T-cell (primary cell): ENCODE data around the gene IQSEC1. TPM values are rescaled to one million over a fixed set of nuclear protein-coding genes. Genes with fewer than 3 reads are reported as not detected.

Experiments used
- ATAC-seq, 4 experiments: fragments of 200-7000 bp in 3 of 4; fragments of 150-1000 bp in 1 of 4; cut with Tn5 transposase; replicated peaks in 1 of 4; 1 replicate in 3 of 4; 2 replicates in 1 of 4; pipeline ENCODE4 v1.10.0; 2021; ENCODE audit warnings: moderate library complexity in 3 of 4, mild to moderate bottlenecking in 2 of 4, moderate number of reproducible peaks in 1 of 4
- CTCF ChIA-PET, 2 donors: fragments of 300-600 bp; sonication (Branson Sonifier 250); formaldehyde crosslinking; loops; one replicate each; lab custom pipeline; 2022; ENCODE audit warnings: antibody characterized with exemption in 2 of 2; lab: Charles Lee
- POLR2A ChIA-PET, 2 donors: fragments of 300-600 bp; sonication (Branson Sonifier 250); formaldehyde crosslinking; loops; one replicate each; lab custom pipeline; 2022; ENCODE audit warnings: antibody characterized with exemption in 2 of 2; lab: Charles Lee
- DNase-seq, 35 experiments: peaks; one replicate each; pipeline versions ENCODE4 v3.0.0 to v3.0.0-alpha.2; 2013 to 2023
- H3K27ac ChIP-seq: one replicate; pipeline ENCODE4 v1.5.1; 2013; ENCODE audit warnings: low read length
- H3K27me3 ChIP-seq, 2 experiments: replicated peaks in 1 of 2; 1 replicate in 1 of 2; 2 replicates in 1 of 2; pipeline versions ENCODE4 v1.6.1 to v1.7.0; 2013; ENCODE audit warnings: low read length in 1 of 2, mixed read lengths in 1 of 2; ENCODE audit not compliant: control insufficient read depth in 2 of 2, insufficient read depth in 2 of 2; ENCODE audit errors: extremely low read depth in 1 of 2
- H3K36me3 ChIP-seq, 2 donors: 1 replicate in 1 of 2; 2 replicates in 1 of 2; pipeline versions ENCODE4 v1.6.1 to v1.7.0; 2013; ENCODE audit warnings: low read length in 1 of 2; ENCODE audit not compliant: control insufficient read depth in 2 of 2, insufficient read depth in 1 of 2; ENCODE audit errors: extremely low read depth in 1 of 2
- H3K4me1 ChIP-seq, 2 experiments: 1 replicate in 1 of 2; 2 replicates in 1 of 2; pipeline versions ENCODE4 v1.6.1 to v1.7.0; 2013; ENCODE audit warnings: low read length in 2 of 2, mixed read lengths in 1 of 2; ENCODE audit not compliant: insufficient read depth in 2 of 2, control insufficient read depth in 1 of 2; ENCODE audit errors: extremely low read depth in 1 of 2
- H3K4me3 ChIP-seq, 2 donors: 1 replicate in 1 of 2; 2 replicates in 1 of 2; pipeline versions ENCODE4 v1.5.1 to v1.7.0; 2013; ENCODE audit warnings: mild to moderate bottlenecking in 2 of 2, low read length in 1 of 2, moderate library complexity in 1 of 2; ENCODE audit not compliant: control insufficient read depth in 1 of 2; ENCODE audit errors: extremely low read depth in 1 of 2
- H3K9me3 ChIP-seq: 2 replicates; pipeline ENCODE4 v1.7.0; 2013
- H3K27ac Mint-ChIP-seq, 2 donors: one replicate each; pipeline ENCODE4 v1.8.0; 2020 to 2021; ENCODE audit warnings: mild to moderate bottlenecking in 2 of 2, mixed read lengths in 2 of 2
- H3K27me3 Mint-ChIP-seq, 2 donors: one replicate each; pipeline ENCODE4 v1.8.0; 2021 to 2022; ENCODE audit warnings: mixed read lengths in 2 of 2
- H3K36me3 Mint-ChIP-seq: one replicate; pipeline ENCODE4 v1.8.0; 2021; ENCODE audit warnings: mixed read lengths
- H3K4me1 Mint-ChIP-seq, 3 donors: one replicate each; pipeline ENCODE4 v1.8.0; 2020 to 2022; ENCODE audit warnings: mixed read lengths in 3 of 3, mild to moderate bottlenecking in 1 of 3
- H3K4me3 Mint-ChIP-seq, 3 donors: one replicate each; pipeline ENCODE4 v1.8.0; 2020 to 2022; ENCODE audit warnings: mild to moderate bottlenecking in 3 of 3, mixed read lengths in 3 of 3, moderate library complexity in 3 of 3
- H3K9me3 Mint-ChIP-seq, 3 donors: one replicate each; pipeline ENCODE4 v1.8.0; 2020 to 2022; ENCODE audit warnings: mixed read lengths in 3 of 3
- WGBS: methylation state at CpG from one replicate; pipeline ENCODE4 v1.1.5; 2013; ENCODE audit warnings: missing lambda C conversion rate; ENCODE audit not compliant: insufficient coverage; 5-methylcytosine and 5-hydroxymethylcytosine counted together
- total RNA-seq, 35 experiments: library from RNA in 6 of 35; stranded (reverse) in 6 of 35; fragments of 120-200 nt in 1 of 35; gene quantifications; one replicate each; pipeline versions ENCODE4 v1.2.1 to v1.2.4 and lab custom pipeline; 2013 to 2026

Gene IQSEC1
- total RNA-seq, 5 donors from 2014 or later (not counting 1 experiment from before 2014, with no cell fraction given), result 73.7 to 113 (median 86.9) TPM

DNA sequence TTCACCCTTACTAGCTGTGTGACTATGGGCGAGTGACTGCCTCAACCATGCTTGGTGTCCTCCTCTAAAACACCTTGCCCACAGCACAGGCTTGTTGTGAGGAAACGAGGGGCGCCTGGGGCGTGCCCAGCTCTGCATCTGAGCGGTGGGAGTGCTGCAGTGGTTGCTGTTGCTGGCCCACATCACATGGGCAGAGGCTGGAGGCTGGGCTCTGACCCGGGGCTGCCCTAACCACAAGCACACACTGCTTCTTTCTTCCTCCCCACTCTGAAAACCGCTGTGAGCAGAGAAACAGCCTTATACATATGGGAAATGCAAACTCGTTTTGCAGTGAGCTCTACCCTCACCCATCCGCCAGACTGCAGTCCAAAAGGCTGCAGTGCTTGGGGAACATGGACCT is 157.1 kb downstream of the IQSEC1 start:
- peak overlapping the region; percentile 2 for H3K27ac ChIP-seq

DNA sequence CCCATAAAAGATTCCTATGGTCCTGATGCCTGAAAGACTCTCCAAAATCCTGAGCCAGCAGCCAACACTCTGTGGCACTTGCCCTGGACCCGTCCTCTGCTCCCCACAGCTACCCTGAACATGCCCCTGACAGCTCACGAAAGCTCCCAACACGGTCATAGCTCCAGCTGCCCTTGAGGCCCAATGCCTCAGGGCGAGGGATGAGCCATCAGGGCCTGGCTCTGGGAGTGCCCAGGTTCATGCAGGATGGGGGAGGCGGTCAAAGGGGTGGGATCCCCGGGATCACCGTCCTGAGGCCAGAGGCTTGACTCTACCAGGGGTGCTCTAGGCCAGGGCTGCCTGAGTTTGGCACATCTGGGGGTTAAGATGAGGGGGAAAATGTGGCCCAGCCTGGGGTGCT is 159.1 kb downstream of the IQSEC1 start:
- ChIA-PET CTCF (no interaction called here), POLR2A (no interaction called here)
- peaks cover 20 to 79% of the 10 kb centered on the region in 2 donors for H3K36me3 ChIP-seq
- Mint-ChIP-seq H3K27ac (peak overlapping the region; percentile 49 to 55), H3K9me3 (no peaks in the 10 kb centered on the region), H3K4me1 (peaks cover 20 to 27% (median 27%) of the 10 kb centered on the region in 3 donors), H3K36me3 (peaks cover 44% of the 10 kb centered on the region), H3K4me3 (no peak overlapping the region), H3K27me3 (no peaks in the 10 kb centered on the region)
- H3K27ac ChIP-seq, result no peak overlapping the region
- no peak overlapping the region for H3K4me3 ChIP-seq
- H3K27me3 ChIP-seq, result no peaks in the 10 kb centered on the region
- H3K9me3 ChIP-seq, result no peaks in the 10 kb centered on the region
- DNase-seq (no peak), ATAC-seq (no peak)
- 100% methylated on average over 7 of the region's 7 CpGs for WGBS
- H3K4me1 ChIP-seq, result peaks cover 9 to 44% of the 10 kb centered on the region in 2 experiments

More for the DNA sequence above, 157.1 kb downstream of the IQSEC1 start:
- peak overlapping the region; percentile 80 to 83 for H3K27ac Mint-ChIP-seq
- H3K36me3 Mint-ChIP-seq, result peaks cover 39% of the 10 kb centered on the region
- peak overlapping the region in 2 of 3 donors; percentile 17 to 59 for H3K4me3 Mint-ChIP-seq
- no peaks in the 10 kb centered on the region for H3K9me3 ChIP-seq
- no peaks in the 10 kb centered on the region for H3K27me3 Mint-ChIP-seq
- H3K4me1 ChIP-seq, result peaks cover 9 to 55% of the 10 kb centered on the region in 2 experiments
- no peak overlapping the region for H3K4me3 ChIP-seq
- ATAC-seq (peak; percentile 57 to 86 (median 82)), DNase-seq (peak in 33 of 35 experiments; percentile 10 to 71 (median 50))
- CTCF ChIA-PET, result interaction anchor here in 1 of 2 donors (1.1 kb wide), 1 partner anchor 27 kb away, joined by 3 read pairs; no protein-coding TSS in a partner anchor
- POLR2A ChIA-PET, result no interaction called here
- peaks cover 27 to 79% of the 10 kb centered on the region in 2 donors for H3K36me3 ChIP-seq
- 2% methylated on average over 6 of the region's 9 CpGs for WGBS
- peaks cover 20 to 31% (median 29%) of the 10 kb centered on the region in 3 donors for H3K4me1 Mint-ChIP-seq
- H3K9me3 Mint-ChIP-seq, result no peaks in the 10 kb centered on the region
- H3K27me3 ChIP-seq, result no peaks in the 10 kb centered on the region

GRCh38 chr3:12911881-12912415 is 161.3 kb downstream of the IQSEC1 start:
- ATAC-seq (no peak), DNase-seq (no peak)
- Histone ChIP-seq H3K27ac (no peak overlapping the region), H3K4me3 (no peak overlapping the region), H3K9me3 (no peaks in the 10 kb centered on the region), H3K36me3 (peaks cover 26 to 86% of the 10 kb centered on the region in 2 donors), H3K27me3 (no peaks in the 10 kb centered on the region), H3K4me1 (peaks cover 7 to 24% of the 10 kb centered on the region in 2 experiments)
- no peak overlapping the region for H3K4me3 Mint-ChIP-seq
- peaks cover 10 to 15% (median 14%) of the 10 kb centered on the region in 3 donors for H3K4me1 Mint-ChIP-seq
- H3K27me3 Mint-ChIP-seq, result no peaks in the 10 kb centered on the region
- no peak overlapping the region for H3K27ac Mint-ChIP-seq
- ChIA-PET POLR2A (no interaction called here), CTCF (interaction anchor here in 1 of 2 donors (0.6 kb wide), 1 partner anchor 17 kb away, joined by 3 read pairs; no protein-coding TSS in a partner anchor)
- 96% methylated on average over 12 of the region's 15 CpGs for WGBS
- no peaks in the 10 kb centered on the region for H3K9me3 Mint-ChIP-seq
- peaks cover 50% of the 10 kb centered on the region for H3K36me3 Mint-ChIP-seq

DNA sequence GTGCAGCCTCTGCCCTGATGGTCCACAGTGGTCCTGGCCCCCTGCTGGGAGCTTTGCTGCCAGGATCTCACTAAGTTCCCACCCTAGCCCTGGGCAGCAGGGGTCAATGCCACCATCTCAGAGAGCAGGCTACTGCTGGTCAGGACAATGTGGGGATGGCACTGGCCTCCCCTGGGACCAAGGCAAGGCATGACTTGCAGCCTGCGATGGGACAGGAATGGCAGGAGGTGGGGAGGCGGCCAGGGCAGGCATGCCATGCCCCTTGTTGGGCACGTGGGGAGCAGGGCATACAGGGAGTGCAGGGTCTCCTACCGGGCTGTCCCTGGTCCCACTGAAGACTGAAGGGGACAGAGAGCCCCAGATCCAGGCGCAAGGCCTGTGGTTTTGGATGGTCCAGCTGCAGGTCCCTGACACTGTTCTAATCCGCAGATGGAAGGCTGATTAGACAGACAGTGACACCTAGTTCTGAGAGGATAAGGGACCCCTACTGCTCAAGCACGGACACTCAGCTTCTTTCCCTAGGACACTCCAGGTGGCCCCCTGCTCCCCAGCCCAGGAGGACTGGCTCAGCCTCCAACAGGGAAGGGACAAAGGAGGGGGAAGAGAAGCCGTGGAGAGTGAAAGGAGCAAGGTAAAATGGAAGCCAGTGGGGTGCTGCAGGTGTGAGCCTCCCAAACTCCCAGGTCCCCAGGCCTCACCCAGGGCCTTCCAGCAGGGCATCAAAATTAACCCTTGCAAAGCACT is 162.7 kb downstream of the IQSEC1 start:
- CTCF ChIA-PET, result no interaction called here

DNA sequence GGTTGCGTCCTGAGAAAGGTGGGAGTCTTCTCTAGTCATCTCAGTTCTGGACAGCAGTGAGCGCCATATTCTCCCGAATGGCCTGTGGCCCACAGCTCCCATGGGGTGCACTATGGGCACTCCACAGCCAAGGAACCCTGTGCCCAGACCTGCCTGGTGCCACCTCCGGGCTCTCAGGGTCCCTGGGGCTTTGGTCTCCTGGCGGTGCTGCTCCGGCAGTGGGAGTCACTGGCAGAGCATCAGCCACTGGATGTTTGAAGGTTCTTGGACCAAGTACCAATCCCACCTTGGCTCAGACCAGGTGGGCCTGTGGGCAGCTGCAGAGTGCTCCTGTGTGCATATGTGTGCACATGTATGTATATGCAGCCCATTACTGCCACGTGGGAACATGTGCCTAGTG is 163.5 kb downstream of the IQSEC1 start:
- Histone ChIP-seq H3K36me3 (peaks cover 33 to 99% of the 10 kb centered on the region in 2 donors), H3K27me3 (no peaks in the 10 kb centered on the region), H3K4me1 (peaks cover 0 to 2% of the 10 kb centered on the region in 2 experiments), H3K9me3 (no peaks in the 10 kb centered on the region), H3K27ac (no peak overlapping the region), H3K4me3 (no peak overlapping the region)
- peaks cover 41% of the 10 kb centered on the region for H3K36me3 Mint-ChIP-seq
- 100% methylated on average over 6 of the region's 7 CpGs for WGBS
- no peaks in the 10 kb centered on the region for H3K9me3 Mint-ChIP-seq
- no peak overlapping the region for H3K4me3 Mint-ChIP-seq
- H3K27ac Mint-ChIP-seq, result no peak overlapping the region
- POLR2A ChIA-PET, result no interaction called here
- CTCF ChIA-PET, result no interaction called here
- no peaks in the 10 kb centered on the region for H3K27me3 Mint-ChIP-seq
- ATAC-seq, result no peak
- H3K4me1 Mint-ChIP-seq, result no peaks in the 10 kb centered on the region
- DNase-seq, result no peak

More for the DNA sequence above, 162.7 kb downstream of the IQSEC1 start:
- ATAC-seq (no peak), DNase-seq (no peak)
- H3K4me1 ChIP-seq, result peaks cover 0 to 10% of the 10 kb centered on the region in 2 experiments
- H3K27me3 ChIP-seq, result no peaks in the 10 kb centered on the region
- peaks cover 33 to 99% of the 10 kb centered on the region in 2 donors for H3K36me3 ChIP-seq
- POLR2A ChIA-PET, result no interaction called here
- no peaks in the 10 kb centered on the region for H3K9me3 ChIP-seq
- peaks cover 42% of the 10 kb centered on the region for H3K36me3 Mint-ChIP-seq
- peaks cover 0 to 1% (median 1%) of the 10 kb centered on the region in 3 donors for H3K4me1 Mint-ChIP-seq
- 94% methylated on average over 8 of the region's 8 CpGs for WGBS
- H3K27ac ChIP-seq, result no peak overlapping the region
- H3K27me3 Mint-ChIP-seq, result no peaks in the 10 kb centered on the region
- H3K4me3 Mint-ChIP-seq, result no peak overlapping the region
- H3K9me3 Mint-ChIP-seq, result no peaks in the 10 kb centered on the region
- H3K27ac Mint-ChIP-seq, result no peak overlapping the region
- no peak overlapping the region for H3K4me3 ChIP-seq

DNA sequence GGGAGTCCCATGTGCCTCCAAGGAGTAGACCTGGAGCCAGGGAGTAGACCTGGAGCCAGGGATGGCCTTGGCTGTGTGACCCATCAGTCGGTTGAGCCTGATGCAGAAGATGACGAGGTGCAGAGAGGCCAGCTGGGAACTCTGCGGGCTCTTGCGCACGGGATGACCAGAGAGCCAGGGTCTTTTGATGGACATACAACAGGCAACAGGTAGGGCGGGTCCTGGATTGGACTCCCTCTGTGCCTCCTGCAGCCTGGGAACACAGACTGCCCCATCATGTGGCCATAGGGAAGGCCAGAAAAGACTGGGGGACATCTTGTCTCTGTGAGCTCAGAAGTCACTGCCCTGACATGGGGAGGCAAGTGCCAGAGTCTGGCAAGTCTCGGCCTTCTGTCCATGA is 164.4 kb downstream of the IQSEC1 start:
- Histone ChIP-seq H3K27me3 (no peaks in the 10 kb centered on the region), H3K4me1 (no peaks in the 10 kb centered on the region), H3K4me3 (no peak overlapping the region), H3K9me3 (no peaks in the 10 kb centered on the region), H3K27ac (no peak overlapping the region), H3K36me3 (peaks cover 32 to 99% of the 10 kb centered on the region in 2 donors)
- DNase-seq (no peak), ATAC-seq (no peak)
- Mint-ChIP-seq H3K36me3 (peaks cover 35% of the 10 kb centered on the region), H3K27ac (peak overlapping the region in 1 of 2 donors; percentile 16), H3K27me3 (no peaks in the 10 kb centered on the region), H3K4me1 (no peaks in the 10 kb centered on the region), H3K4me3 (no peak overlapping the region), H3K9me3 (no peaks in the 10 kb centered on the region)
- CTCF ChIA-PET, result no interaction called here
- POLR2A ChIA-PET, result no interaction called here
- 97% methylated on average over 7 of the region's 7 CpGs for WGBS
